ENCODE measurements around the gene BANF2.

Gene BANF2

DNA sequence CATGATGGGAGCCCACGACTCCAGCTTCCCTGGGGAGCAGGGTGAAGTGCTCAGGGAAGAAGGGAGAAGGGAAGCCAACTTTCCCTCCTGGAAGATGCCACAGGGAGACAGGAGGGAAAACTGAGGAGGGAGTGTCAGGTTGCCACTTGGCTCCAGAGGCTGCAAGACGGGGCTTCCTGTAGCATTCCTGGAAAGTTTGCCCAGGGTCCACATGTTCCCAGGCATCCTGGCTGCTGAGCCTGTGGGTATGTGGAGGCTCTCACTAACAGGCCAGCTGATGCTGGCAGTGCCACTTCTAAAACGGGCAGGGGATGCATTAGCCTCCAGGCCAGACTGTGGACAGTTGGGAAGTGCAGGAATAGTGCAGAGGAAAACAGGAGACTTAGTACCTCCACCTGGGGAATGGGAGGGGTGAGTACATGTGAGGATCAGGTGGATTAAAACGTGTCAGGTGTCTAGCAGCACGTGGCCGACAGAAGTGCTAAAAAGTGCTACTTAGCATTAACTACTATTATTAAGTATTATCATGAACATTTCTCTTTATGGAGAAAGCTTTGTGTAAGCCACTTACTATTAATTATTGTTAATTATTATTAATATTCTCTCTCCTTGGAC lies 33.2 kb downstream of the BANF2 start:
- H3K9me2 ChIP-seq (replicated peaks; ENCODE audit: insufficient read depth, low read length) = no peaks in the 10 kb centered on the region
- TF ChIP-seq, protein P1, sequence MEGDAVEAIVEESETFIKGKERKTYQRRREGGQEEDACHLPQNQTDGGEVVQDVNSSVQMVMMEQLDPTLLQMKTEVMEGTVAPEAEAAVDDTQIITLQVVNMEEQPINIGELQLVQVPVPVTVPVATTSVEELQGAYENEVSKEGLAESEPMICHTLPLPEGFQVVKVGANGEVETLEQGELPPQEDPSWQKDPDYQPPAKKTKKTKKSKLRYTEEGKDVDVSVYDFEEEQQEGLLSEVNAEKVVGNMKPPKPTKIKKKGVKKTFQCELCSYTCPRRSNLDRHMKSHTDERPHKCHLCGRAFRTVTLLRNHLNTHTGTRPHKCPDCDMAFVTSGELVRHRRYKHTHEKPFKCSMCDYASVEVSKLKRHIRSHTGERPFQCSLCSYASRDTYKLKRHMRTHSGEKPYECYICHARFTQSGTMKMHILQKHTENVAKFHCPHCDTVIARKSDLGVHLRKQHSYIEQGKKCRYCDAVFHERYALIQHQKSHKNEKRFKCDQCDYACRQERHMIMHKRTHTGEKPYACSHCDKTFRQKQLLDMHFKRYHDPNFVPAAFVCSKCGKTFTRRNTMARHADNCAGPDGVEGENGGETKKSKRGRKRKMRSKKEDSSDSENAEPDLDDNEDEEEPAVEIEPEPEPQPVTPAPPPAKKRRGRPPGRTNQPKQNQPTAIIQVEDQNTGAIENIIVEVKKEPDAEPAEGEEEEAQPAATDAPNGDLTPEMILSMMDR (IDR thresholded peaks at IDR 0.05; ENCODE audit: low read length) = no peak
- TF ChIP-seq EZH2 (optimal IDR thresholded peaks at IDR 0.05; ENCODE audit: low read depth, low read length) (no peak), EZH2phosphoT487 (IDR thresholded peaks at IDR 0.05; ENCODE audit: low read length) (no peak)
- no peaks in the 10 kb centered on the region for H3F3A ChIP-seq (ENCODE audit: insufficient read depth, low read length)

GRCh38 chr20:17733767-17734304 lies 34.1 kb downstream of the BANF2 start:
- TF ChIP-seq, protein P1 (IDR thresholded peaks at IDR 0.05; ENCODE audit: low read length) = no peak
- TF ChIP-seq EZH2phosphoT487 (IDR thresholded peaks at IDR 0.05; ENCODE audit: low read length) (no peak), EZH2 (optimal IDR thresholded peaks at IDR 0.05; ENCODE audit: low read depth, low read length) (no peak)
- no peaks in the 10 kb centered on the region for H4K20me1 ChIP-seq (ENCODE audit: insufficient read depth, low read length)
- no peaks in the 10 kb centered on the region for H3K79me2 ChIP-seq (ENCODE audit: low read length)
- no peaks in the 10 kb centered on the region for H3F3A ChIP-seq (ENCODE audit: insufficient read depth, low read length)
- H3K27me3 ChIP-seq (replicated peaks; ENCODE audit: insufficient read depth, low read length) = no peaks in the 10 kb centered on the region
- no peaks in the 10 kb centered on the region for H3K9me2 ChIP-seq (replicated peaks; ENCODE audit: insufficient read depth, low read length)
- H3K4me1 ChIP-seq (ENCODE audit: low read length) = no peaks in the 10 kb centered on the region
- no peaks in the 10 kb centered on the region for H3K9me3 ChIP-seq (replicated peaks; ENCODE audit: insufficient read depth, low read length)
- no peak for DNase-seq
- no peak overlapping the region for H2AFZ ChIP-seq (ENCODE audit: low read length)
- H3K27ac ChIP-seq (ENCODE audit: low read length) = no peak overlapping the region
- H3K36me3 ChIP-seq (replicated peaks; ENCODE audit: insufficient read depth, low read length) = no peaks in the 10 kb centered on the region
- H3K9ac ChIP-seq (ENCODE audit: low read length) = no peak overlapping the region
- H3K4me2 ChIP-seq (ENCODE audit: low read depth, low read length) = no peak overlapping the region
- H3K4me3 ChIP-seq (ENCODE audit: low read length) = no peak overlapping the region

More for the DNA sequence above, 33.2 kb downstream of the BANF2 start:
- no peaks in the 10 kb centered on the region for H3K36me3 ChIP-seq (replicated peaks; ENCODE audit: insufficient read depth, low read length)
- no peaks in the 10 kb centered on the region for H3K4me1 ChIP-seq (ENCODE audit: low read length)
- H4K20me1 ChIP-seq (ENCODE audit: insufficient read depth, low read length) = no peaks in the 10 kb centered on the region
- DNase-seq = no peak
- H3K9ac ChIP-seq (ENCODE audit: low read length) = no peak overlapping the region
- H3K4me3 ChIP-seq (ENCODE audit: low read length) = no peak overlapping the region
- H3K9me3 ChIP-seq (replicated peaks; ENCODE audit: insufficient read depth, low read length) = no peaks in the 10 kb centered on the region
- H2AFZ ChIP-seq (ENCODE audit: low read length) = no peak overlapping the region
- H3K27ac ChIP-seq (ENCODE audit: low read length) = no peak overlapping the region
- no peaks in the 10 kb centered on the region for H3K79me2 ChIP-seq (ENCODE audit: low read length)
- no peaks in the 10 kb centered on the region for H3K27me3 ChIP-seq (replicated peaks; ENCODE audit: insufficient read depth, low read length)
- H3K4me2 ChIP-seq (ENCODE audit: low read depth, low read length) = no peak overlapping the region

DNA sequence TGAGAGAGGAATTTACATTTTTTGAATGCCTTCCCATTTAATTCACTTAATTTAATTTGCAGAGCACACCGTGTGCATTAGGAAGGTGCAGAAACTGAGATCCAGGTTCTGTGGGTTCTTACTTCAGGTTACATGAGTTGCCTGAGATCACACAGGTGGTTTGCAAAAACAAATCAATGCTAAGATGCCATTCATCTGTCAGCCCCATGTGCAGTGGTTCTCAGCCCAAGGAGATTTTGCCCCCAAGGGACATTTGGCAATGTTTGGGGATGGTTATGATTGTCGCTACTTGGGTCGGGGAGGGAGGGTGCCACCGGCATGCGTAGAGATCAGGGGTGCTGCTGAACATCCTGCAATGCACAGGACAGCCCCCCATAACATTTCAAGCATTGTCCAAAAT lies 34.6 kb downstream of the BANF2 start:
- no peak for DNase-seq
- TF ChIP-seq EZH2phosphoT487 (IDR thresholded peaks at IDR 0.05; ENCODE audit: low read length) (no peak), EZH2 (optimal IDR thresholded peaks at IDR 0.05; ENCODE audit: low read depth, low read length) (no peak)
- TF ChIP-seq, protein P1 (IDR thresholded peaks at IDR 0.05; ENCODE audit: low read length) = no peak
- H3K27me3 ChIP-seq (replicated peaks; ENCODE audit: insufficient read depth, low read length) = no peaks in the 10 kb centered on the region
- H3F3A ChIP-seq (ENCODE audit: insufficient read depth, low read length) = no peaks in the 10 kb centered on the region
- H3K9me2 ChIP-seq (replicated peaks; ENCODE audit: insufficient read depth, low read length) = no peaks in the 10 kb centered on the region
- no peak overlapping the region for H3K4me2 ChIP-seq (ENCODE audit: low read depth, low read length)
- H3K4me1 ChIP-seq (ENCODE audit: low read length) = no peaks in the 10 kb centered on the region
- H3K9ac ChIP-seq (ENCODE audit: low read length) = no peak overlapping the region
- no peaks in the 10 kb centered on the region for H3K9me3 ChIP-seq (replicated peaks; ENCODE audit: insufficient read depth, low read length)
- H2AFZ ChIP-seq (ENCODE audit: low read length) = no peak overlapping the region
- H3K4me3 ChIP-seq (ENCODE audit: low read length) = no peak overlapping the region
- no peaks in the 10 kb centered on the region for H3K79me2 ChIP-seq (ENCODE audit: low read length)
- H3K36me3 ChIP-seq (replicated peaks; ENCODE audit: insufficient read depth, low read length) = no peaks in the 10 kb centered on the region
- H3K27ac ChIP-seq (ENCODE audit: low read length) = no peak overlapping the region
- no peaks in the 10 kb centered on the region for H4K20me1 ChIP-seq (ENCODE audit: insufficient read depth, low read length)
